HUES64 (cell line): ENCODE results near the gene TSPAN31.
A peak's percentile ranks its signal among the peaks of the same experiment; 100 is the strongest.

Experiments
- H3K27ac ChIP-seq: 2 replicates; pipeline ENCODE4 v1.7.0; 2013; ENCODE audit warnings: low read depth, low read length, inconsistent platforms
- H3K27me3 ChIP-seq: 2 replicates; pipeline ENCODE4 v1.6.1; 2013; ENCODE audit warnings: mild to moderate bottlenecking, low read length; ENCODE audit not compliant: insufficient read depth
- H3K36me3 ChIP-seq: 2 replicates; pipeline ENCODE4 v1.6.1; 2013; ENCODE audit warnings: mild to moderate bottlenecking, low read length; ENCODE audit not compliant: insufficient read depth
- H3K4me1 ChIP-seq: 2 replicates; pipeline ENCODE4 v1.6.1; 2013; ENCODE audit warnings: mild to moderate bottlenecking, low read length, moderate library complexity; ENCODE audit not compliant: insufficient read depth
- H3K4me3 ChIP-seq: 2 replicates; pipeline ENCODE4 v1.5.1; 2013; ENCODE audit warnings: mild to moderate bottlenecking, low read length, moderate library complexity
- H3K9ac ChIP-seq: 2 replicates; pipeline ENCODE4 v1.6.1; 2013; ENCODE audit warnings: mild to moderate bottlenecking, low read depth, low read length
- H3K9me3 ChIP-seq: 2 replicates; pipeline ENCODE4 v1.6.1; 2013; ENCODE audit warnings: low read depth, low read length; ENCODE audit not compliant: insufficient read depth
- WGBS: fragments of 150-250, 120-280 bp; methylation state at CpG from one replicate; pipeline ENCODE4 v1.1.7; 2013; ENCODE audit warnings: missing lambda C conversion rate; 5-methylcytosine and 5-hydroxymethylcytosine counted together

Gene TSPAN31

GRCh38 chr12:57757771-57758170 lies 12.9 kb downstream of the TSPAN31 start:
- H3K27me3 ChIP-seq, result peaks cover 56% of the 10 kb centered on the region
- no peaks in the 10 kb centered on the region for H3K36me3 ChIP-seq
- H3K4me1 ChIP-seq, result peaks cover 16% of the 10 kb centered on the region
- H3K9me3 ChIP-seq, result no peaks in the 10 kb centered on the region
- no peak overlapping the region for H3K27ac ChIP-seq
- H3K4me3 ChIP-seq, result no peak overlapping the region
- H3K9ac ChIP-seq, result no peak overlapping the region
- WGBS, result 94% methylated on average over 4 of the region's 4 CpGs

- Histone ChIP-seq H3K36me3 (no peaks in the 10 kb centered on the region), H3K4me1 (peaks cover 10% of the 10 kb centered on the region; the same call in 1 of the 2 replicates), H3K4me3 (no peak overlapping the region), H3K9ac (no peak overlapping the region), H3K27ac (no peak overlapping the region), H3K9me3 (no peaks in the 10 kb centered on the region), H3K27me3 (peaks cover 57% of the 10 kb centered on the region)
- WGBS, result 91% methylated on average over 25 of the region's 25 CpGs
Measured at GRCh38 chr12:57758552-57759359, 13.9 kb downstream of the TSPAN31 start.

GRCh38 chr12:57759360-57759980 lies 14.6 kb downstream of the TSPAN31 start:
- H3K4me1 ChIP-seq, result 0 out of 2 replicates have a peak, but pooled peaks cover 6% of the 10 kb centered on the region
- 30% methylated on average over 3 of the region's 3 CpGs for WGBS
- no peak overlapping the region for H3K27ac ChIP-seq
- H3K36me3 ChIP-seq, result no peaks in the 10 kb centered on the region
- no peak overlapping the region for H3K9ac ChIP-seq
- H3K9me3 ChIP-seq, result no peaks in the 10 kb centered on the region
- H3K4me3 ChIP-seq, result no peak overlapping the region
- peaks cover 57% of the 10 kb centered on the region for H3K27me3 ChIP-seq

- no peaks in the 10 kb centered on the region for H3K9me3 ChIP-seq
- no peak overlapping the region for H3K27ac ChIP-seq
- WGBS, result 96% methylated on average over 1 of the region's 3 CpGs
- H3K27me3 ChIP-seq, result peaks cover 64% of the 10 kb centered on the region
- H3K9ac ChIP-seq, result no peak overlapping the region
- H3K36me3 ChIP-seq, result no peaks in the 10 kb centered on the region
- no peak overlapping the region for H3K4me3 ChIP-seq
- 0 out of 2 replicates have a peak, but pooled peaks cover 6% of the 10 kb centered on the region for H3K4me1 ChIP-seq
Measured at GRCh38 chr12:57760347-57760982, 15.6 kb downstream of the TSPAN31 start.

GRCh38 chr12:57761391-57761998 lies 16.7 kb downstream of the TSPAN31 start:
- Histone ChIP-seq H3K27me3 (peaks cover 64% of the 10 kb centered on the region), H3K9ac (no peak overlapping the region), H3K9me3 (no peaks in the 10 kb centered on the region), H3K4me1 (0 out of 2 replicates have a peak, but pooled peaks cover 3% of the 10 kb centered on the region), H3K36me3 (no peaks in the 10 kb centered on the region), H3K27ac (no peak overlapping the region), H3K4me3 (no peak overlapping the region)
- 85% methylated on average over 4 of the region's 4 CpGs for WGBS

GRCh38 chr12:57762463-57762862 lies 17.6 kb downstream of the TSPAN31 start:
- H3K4me3 ChIP-seq, result no peak overlapping the region
- H3K27ac ChIP-seq, result no peak overlapping the region
- H3K9ac ChIP-seq, result no peak overlapping the region
- peaks cover 64% of the 10 kb centered on the region for H3K27me3 ChIP-seq
- peaks cover 8% of the 10 kb centered on the region for H3K4me1 ChIP-seq
- H3K36me3 ChIP-seq, result no peaks in the 10 kb centered on the region
- whole genome bisulfite sequencing, result 93% methylated on average over 2 of the region's 2 CpGs
- H3K9me3 ChIP-seq, result no peaks in the 10 kb centered on the region

GRCh38 chr12:57763881-57764661 lies 19.2 kb downstream of the TSPAN31 start:
- 78% methylated on average over 6 of the region's 6 CpGs for WGBS
- no peak overlapping the region for H3K27ac ChIP-seq
- peak overlapping the region; percentile 56 for H3K4me3 ChIP-seq

GRCh38 chr12:57764662-57765002 lies 19.8 kb downstream of the TSPAN31 start:
- no peaks in the 10 kb centered on the region for H3K9me3 ChIP-seq
- H3K27me3 ChIP-seq, result peaks cover 59% of the 10 kb centered on the region
- H3K36me3 ChIP-seq, result peaks cover 19% of the 10 kb centered on the region
- peak overlapping the region; percentile 11 for H3K9ac ChIP-seq
- no peak overlapping the region for H3K27ac ChIP-seq
- H3K4me1 ChIP-seq, result peaks cover 9% of the 10 kb centered on the region
- WGBS, result 23% methylated on average over 17 of the region's 17 CpGs
- H3K4me3 ChIP-seq, result peak overlapping the region; percentile 56

More at GRCh38 chr12:57763881-57764661, 19.2 kb downstream of the TSPAN31 start:
- H3K4me1 ChIP-seq, result peaks cover 9% of the 10 kb centered on the region
- peaks cover 14% of the 10 kb centered on the region for H3K36me3 ChIP-seq
- no peak overlapping the region for H3K9ac ChIP-seq
- H3K9me3 ChIP-seq, result no peaks in the 10 kb centered on the region
- H3K27me3 ChIP-seq, result peaks cover 59% of the 10 kb centered on the region

GRCh38 chr12:57765003-57765697 lies 20.3 kb downstream of the TSPAN31 start:
- H3K9ac ChIP-seq, result peak overlapping the region; percentile 11
- H3K36me3 ChIP-seq, result peaks cover 24% of the 10 kb centered on the region
- peaks cover 9% of the 10 kb centered on the region for H3K4me1 ChIP-seq
- no peaks in the 10 kb centered on the region for H3K9me3 ChIP-seq
- peak overlapping the region; percentile 56 for H3K4me3 ChIP-seq
- peaks cover 59% of the 10 kb centered on the region for H3K27me3 ChIP-seq
- WGBS, result 1% methylated on average over 60 of the region's 60 CpGs
- H3K27ac ChIP-seq, result no peak overlapping the region
